ENCODE measurements around the gene KRTAP12-1. TPM values are rescaled to one million over a fixed set of nuclear protein-coding genes. Genes with fewer than 3 reads are reported as not detected.
"Not testable (repeated sequence)": the region's sequence is repeated elsewhere in the genome, so short reads cannot be mapped to it uniquely, and the experiment has no call there.

KRTAP12-1 gene
- total RNA-seq, 2 donors from 2014 or later, result not detected

DNA sequence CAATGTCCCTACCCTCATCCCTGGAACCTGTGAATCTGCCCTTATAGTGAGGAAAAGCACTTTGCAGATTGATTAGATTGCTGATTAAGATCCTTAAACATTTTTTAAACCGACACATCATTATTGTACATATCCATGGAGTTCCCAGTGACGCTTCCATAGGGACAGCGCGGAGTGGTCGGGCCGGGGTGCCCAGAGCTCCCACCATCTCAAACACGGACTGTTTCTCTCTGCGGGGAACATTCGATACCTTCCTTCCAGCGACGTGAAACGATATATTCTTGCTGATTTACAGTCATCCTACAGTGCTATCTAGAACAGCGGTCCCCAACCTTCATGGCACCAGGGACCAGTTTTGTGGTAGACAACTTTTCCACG, 19.0 kb upstream of the KRTAP12-1 start:
- no peak for DNase-seq
- ATAC-seq, result no peak
- intact Hi-C loops (cut with DNase I), result no loop called here

DNA sequence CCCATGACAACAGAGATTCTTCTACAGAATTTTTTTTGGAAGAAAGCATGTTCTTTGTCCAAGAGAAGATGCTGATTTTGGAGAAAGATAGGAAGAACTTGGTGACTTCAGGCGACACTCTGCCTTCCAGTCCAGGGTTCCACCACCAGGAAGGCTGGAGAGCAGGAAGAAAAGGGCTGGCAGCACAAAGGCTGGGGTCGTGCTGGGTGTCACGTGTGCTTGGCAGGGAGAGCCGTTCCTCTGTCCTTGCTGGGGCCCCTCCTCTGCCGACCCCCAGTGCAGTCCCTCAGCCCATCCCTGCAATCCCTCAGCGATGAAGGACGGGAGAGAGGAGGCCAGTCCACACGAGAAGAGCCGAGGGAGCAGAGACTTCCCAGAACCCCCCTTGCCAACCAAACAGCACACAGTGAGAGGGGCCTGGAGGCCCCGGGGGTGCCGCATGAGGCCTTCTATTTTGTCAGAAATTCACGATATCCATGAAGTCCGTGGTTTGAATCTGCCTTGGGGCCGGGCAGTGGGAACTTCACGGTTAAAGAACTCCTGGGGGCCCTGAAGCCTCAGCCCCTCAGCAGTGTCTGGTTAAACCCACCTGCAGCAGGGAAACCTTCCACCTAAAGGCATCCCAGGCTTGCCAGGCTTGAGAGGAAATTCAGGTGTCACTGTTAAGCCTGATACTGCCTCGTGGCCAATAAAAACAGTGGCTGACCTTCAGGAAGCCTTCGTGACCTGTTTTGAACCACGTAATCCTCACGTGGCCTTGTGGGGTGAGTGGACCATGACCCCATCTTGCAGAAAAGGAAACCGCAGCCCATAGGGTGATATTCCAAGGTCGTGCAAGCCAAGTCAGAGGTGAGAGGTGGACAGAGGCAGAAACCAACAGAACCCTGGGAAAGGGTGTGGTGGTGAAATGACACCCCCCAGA, 18.4 kb upstream of the KRTAP12-1 start:
- ATAC-seq (no peak), DNase-seq (no peak)

DNA sequence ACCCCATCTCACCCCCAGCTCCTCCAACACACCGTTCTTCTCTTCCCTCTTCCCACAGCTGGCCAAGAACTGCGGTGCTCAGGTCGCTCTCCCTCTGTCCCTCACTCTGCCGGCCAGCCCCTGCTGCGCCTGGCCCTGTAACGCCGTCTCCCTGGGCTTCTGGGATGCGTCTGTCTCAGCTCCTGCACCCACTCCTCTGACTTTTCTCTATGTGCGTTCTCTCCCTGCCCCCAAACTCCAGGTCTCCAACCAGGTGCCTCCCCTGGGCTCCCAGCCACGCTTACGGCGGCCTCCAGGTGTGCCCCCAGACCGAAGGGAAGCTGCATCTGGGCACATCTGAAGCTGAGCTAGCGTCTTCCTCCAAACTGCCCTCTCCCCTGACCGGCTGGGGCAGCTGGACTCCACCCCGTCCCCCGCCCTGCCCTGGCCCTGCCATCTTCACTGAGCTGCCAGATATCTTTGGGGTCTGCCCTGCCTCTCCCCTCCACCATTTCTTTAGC, 17.6 kb upstream of the KRTAP12-1 start:
- DNase-seq, result no peak
- intact Hi-C loops (cut with DNase I), result no loop called here
- no peak for ATAC-seq

More for the DNA sequence above, 18.4 kb upstream of the KRTAP12-1 start:
- intact Hi-C loops (cut with DNase I), result no loop called here

DNA sequence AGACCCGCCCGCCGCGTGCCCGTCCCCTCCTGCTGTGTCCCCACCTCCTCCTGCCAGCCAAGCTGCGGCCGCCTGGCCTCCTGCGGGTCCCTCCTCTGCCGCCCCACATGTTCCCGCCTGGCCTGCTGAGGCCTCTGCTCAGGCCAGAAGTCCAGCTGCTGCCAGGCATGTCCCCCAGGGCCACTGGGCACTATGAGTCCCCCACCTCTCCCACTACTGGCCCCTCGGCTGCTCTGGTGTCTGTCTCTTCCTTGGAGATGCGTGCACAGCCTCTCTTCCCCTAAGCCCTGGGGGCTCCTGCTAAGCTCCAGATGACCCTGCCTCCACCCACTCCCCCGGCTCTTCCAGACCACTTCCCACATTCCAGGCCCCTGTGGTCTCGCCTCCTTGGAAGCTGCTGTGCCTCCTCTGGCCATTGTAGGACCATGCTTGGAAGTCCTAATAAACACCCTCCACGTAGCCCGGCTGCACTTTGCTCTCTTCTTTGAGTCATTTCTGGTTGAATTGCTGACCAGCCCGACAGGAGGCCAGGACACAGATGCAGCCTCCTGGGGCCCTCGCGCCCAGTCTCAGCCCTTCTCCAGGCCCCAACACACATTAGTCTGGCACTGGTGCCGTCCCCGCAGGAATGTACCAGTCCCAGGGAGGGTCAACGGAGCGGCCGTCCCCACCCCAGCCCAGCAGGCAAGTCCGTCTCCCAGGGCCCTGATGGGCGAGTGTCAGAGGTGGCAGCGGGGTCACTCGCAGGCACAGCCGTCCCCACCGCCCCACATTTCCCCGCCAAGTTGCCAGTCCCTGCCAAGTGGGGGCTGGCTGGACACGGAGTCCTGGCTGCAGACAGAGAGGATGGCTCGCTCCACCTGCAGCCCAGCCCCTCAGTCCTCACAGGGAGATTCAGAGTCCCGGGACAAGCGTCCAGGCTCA, 16.1 kb upstream of the KRTAP12-1 start:
- DNase-seq (no peak), ATAC-seq (no peak)
- intact Hi-C loops (cut with DNase I), result no loop called here

DNA sequence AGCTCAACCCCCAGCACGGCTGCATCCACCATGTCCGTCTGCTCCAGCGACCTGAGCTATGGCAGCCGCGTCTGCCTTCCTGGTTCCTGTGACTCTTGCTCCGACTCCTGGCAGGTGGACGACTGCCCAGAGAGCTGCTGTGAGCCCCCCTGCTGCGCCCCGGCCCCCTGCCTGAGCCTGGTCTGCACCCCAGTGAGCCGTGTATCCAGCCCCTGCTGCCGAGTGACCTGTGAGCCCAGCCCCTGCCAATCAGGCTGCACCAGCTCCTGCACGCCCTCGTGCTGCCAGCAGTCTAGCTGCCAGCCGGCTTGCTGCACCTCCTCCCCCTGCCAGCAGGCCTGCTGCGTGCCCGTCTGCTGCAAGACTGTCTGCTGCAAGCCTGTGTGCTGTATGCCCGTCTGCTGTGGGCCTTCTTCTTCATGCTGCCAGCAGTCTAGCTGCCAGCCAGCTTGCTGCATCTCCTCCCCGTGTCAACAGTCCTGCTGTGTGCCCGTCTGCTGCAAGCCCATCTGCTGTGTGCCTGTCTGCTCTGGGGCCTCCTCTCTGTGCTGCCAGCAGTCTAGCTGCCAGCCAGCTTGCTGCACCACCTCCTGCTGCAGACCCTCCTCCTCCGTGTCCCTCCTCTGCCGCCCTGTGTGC, 15.3 kb upstream of the KRTAP12-1 start, which contains the start of gene KRTAP10-12:
Gene KRTAP10-12, plus strand, starts transcription at position 1 of the 639 bp plus-strand sequence. Its CDS starts 30 bp downstream, at position 31.
- DNase-seq; ATAC-seq; intact Hi-C loops (cut with DNase I): not testable (repeated sequence)

DNA sequence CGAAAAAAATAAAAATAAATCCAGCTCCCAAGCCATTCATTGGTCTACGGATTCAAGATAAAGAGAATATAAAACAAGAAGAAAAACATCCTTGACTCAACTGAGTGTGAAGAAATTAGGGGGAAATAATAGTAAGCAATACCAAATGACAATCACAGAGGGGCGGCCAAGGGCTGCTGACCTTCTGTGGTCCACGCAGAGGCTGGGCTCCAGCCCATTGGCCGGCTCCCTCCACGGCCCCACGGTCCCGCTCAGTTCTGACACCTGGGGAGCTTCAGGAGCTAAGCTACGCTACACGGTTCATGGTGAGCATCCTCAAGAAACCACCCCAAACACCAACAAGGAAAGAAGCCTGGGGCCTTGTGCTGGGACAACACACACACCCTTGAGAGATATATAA, 14.6 kb upstream of the KRTAP12-1 start:
- DNase-seq (no peak), ATAC-seq (no peak)
- intact Hi-C loops (cut with DNase I), result no loop called here

DNA sequence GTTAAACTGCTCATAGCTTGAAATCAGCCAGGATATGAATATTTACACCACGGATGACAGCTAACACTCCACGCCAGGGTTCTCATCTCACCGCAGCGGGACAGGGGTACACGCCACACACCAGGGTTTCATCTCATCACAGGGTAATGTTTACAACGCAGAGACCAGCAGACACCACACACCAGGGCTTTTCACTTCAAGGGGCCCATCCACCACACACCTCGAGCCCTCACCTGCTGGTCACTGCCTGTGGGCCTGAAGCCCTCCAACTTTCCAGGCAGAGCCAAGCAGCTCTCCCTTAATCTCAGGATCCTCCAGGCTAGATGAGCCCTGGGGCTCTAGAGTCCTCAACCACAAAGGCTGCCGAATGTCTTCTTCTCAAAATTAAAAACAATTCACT, 13.7 kb upstream of the KRTAP12-1 start:
- ATAC-seq (no peak), DNase-seq (no peak)
- intact Hi-C loops (cut with DNase I), result no loop called here

DNA sequence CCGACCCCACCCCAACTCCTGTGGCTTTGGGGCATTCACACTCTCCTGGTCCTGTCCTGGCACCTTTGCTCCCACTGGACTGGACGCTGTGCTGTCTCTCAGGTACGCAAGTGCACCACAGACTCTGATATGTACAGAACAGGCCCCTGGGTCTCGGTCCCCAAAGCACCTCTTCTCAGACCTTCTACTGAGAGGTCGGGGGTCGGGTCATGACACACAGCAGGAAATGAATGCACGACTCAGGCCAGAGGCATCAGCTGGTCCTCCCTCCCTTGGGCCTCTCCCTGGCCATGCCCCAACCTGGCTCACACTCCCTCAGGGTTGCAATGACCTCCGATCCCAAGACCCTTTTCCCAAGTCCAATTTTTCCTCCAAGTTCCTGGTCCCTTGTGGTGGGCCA, 13.2 kb upstream of the KRTAP12-1 start:
- ATAC-seq (no peak), DNase-seq (no peak)
- intact Hi-C loops (cut with DNase I), result no loop called here

DNA sequence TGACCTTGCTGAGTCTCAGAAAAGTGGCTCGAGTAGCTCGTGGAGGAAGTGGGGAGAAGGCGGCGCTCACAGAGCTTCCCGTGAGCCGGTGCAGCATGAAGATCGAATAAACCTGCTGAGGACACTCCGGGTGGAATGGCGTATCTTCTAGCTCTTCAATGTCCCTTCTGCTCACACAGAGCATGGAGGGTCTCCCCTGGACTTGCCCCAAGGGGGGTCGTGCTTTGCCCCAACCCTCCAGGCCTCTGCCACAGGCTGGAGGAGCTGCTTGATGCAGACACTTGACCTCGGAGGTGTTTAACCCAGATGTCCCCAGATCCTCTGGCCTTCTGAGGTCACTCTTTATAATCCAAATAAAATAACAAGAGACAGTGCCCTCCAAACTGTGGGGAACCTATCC, 12.8 kb upstream of the KRTAP12-1 start:
- no peak for ATAC-seq
- DNase-seq, result no peak
- intact Hi-C loops (cut with DNase I), result no loop called here

DNA sequence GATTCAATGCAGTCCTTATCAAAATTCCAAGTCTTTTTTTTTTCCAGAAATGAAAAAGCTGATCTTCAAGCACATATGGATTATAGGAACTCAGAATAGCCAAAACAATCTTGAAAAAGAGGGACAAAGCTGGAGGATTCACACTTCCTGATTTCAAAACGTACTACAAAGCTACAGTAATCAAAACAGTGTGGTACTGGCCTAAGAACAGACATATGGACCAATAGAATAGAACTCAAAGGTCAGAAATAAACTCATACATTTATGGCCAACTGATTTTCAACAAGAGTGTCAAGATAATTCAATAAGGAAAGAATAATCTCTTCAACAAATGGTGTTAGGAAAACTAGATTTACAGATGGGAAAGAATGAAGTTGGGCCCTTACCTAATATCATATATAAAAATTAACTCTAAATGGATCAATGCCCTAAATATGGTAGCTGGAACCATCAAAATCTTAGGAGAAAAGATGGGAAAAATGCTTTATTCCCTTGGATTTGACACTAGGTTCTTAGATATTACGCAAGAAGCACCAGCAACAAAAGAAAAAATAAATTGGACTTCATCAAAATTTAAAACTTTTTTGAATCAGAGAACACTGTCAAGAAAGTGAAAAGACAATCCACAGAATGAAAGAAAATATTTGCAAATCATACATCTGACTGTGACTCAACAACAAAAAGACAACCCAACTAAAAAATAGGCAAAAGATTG, 11.0 kb upstream of the KRTAP12-1 start:
- no peak for ATAC-seq
- no peak for DNase-seq
- intact Hi-C loops (cut with DNase I), result no loop called here

DNA sequence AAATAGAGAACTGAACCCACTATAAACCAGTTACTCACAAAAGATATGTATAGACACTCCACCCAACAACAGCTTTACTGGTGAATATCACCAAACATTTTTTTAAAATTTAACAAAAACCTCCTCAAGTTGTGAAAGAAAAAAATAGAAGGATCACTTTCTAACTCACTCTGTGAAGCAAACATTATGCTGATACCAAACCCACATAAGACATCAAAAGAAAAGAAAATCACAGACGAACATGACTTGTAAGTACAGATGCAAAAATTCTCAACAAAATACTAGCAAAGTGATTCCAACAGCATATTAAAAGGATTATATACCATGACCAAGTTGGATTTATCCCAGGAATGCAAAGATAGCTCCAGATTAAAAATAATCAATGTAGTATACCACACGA, 9.7 kb upstream of the KRTAP12-1 start:
- intact Hi-C loops (cut with DNase I), result no loop called here
- DNase-seq (no peak), ATAC-seq (no peak)

DNA sequence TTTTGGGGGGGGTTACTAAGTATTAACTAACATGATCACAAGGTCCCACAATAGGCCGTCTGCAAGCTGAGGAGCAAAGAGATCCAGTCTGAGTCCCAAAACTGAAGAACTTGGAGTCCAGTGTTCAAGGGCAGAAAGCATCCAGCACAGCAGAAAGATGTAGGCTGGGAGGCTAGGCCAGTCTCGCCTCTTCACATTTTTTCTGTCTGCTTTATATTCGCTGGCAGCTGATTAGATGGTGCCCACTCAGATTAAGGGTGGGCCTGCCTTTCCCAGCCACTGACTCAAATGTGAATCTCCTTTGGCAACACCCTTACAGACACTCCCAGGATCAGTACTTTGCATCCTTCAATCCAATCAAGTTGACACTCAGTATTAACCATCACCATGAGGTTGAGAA, 7.8 kb upstream of the KRTAP12-1 start:
- intact Hi-C loops (cut with DNase I); DNase-seq; ATAC-seq: not testable (repeated sequence)

DNA sequence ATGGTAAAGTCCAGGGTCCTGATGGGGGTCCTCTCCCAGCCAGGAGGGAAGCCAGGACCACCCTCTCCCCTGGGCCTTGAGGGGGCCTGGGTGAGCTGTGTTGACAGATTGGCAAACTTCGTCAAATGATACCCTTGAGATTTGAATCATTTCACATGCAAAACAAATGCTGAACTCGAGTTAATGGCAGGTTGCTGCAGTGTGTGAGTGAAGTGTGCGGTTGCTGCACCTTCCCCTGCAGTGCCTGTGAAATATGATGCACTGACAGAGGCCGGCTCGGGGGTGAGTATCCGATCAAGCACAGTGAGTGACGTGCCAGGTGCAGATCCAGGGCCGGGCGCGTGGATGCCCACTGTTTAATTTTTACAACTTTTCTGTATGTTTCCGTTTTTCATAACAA, 5.7 kb upstream of the KRTAP12-1 start:
- DNase-seq (no peak), ATAC-seq (no peak)
- intact Hi-C loops (cut with DNase I), result no loop called here

DNA sequence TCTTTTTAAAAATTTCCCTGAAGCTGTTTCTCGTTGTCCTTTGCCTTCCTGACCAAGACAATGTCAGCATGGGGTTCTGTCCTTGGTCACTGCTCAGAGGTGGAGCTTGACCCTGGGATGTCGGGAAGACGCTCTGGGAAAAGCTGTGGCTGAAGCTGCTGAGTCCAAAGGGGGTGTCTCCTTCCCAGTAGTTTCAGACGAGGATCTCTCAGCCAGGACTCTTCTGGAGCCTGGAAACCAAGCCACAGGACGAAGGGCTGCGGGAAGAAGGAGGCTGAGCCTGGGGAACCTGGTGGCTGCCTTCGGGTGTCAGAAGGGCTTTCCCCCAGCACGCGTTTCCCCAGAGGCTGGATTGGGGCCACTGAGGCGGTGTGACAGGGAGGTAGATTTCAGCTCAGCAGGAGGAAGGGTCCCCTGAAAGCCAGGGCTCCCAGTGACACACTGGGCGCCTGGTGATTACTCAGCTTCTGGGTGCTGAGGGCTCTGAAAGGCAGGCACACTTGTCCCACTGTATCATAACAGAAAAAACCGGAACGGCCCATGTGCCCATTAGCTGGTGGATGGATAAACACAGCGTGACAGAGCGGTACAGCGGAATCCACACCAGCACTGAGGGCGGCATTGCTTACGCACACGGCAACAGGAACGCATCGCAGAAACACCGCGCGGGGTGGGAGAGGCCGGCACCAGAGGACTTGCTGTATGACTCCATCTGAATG, 5.0 kb upstream of the KRTAP12-1 start:
- intact Hi-C loops (cut with DNase I), result no loop called here
- no peak for ATAC-seq
- no peak for DNase-seq

DNA sequence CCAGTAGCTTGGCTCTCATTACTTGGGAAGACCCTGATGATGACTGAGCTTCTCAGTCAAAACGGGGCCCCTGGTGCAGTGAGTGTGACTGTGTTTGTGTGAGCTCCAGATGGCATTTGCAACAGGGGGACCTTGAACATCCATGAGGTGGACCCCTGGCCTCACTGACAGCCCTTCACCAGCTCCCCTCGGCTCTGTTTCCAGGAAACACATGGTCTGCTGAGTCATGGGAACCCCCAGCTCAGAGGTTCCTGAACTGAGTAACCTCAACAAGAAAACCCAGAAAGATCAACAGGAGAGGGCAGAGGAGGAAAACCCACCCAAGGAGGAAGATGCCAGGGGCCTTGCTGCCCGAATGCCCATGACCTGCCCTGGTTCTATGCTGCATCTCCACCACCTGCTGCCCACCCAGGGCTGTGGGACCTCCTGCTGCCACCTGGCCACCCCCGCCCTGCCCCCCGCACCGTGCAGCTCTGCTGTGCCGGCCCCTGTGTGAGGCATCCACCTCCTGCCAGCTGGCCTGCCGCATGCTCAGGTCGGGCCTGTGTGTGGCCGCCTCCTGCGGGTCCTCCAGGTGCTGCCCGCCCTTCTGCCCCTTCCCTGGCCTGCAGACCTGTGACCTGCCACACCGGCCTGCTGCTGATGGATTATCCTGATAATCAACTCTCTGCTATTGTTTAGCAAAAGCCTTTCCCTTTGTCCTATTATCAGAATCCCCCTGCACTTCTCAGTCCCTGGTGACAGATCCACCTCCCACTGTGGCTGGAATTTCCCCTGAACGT, 4.2 kb upstream of the KRTAP12-1 start:
- DNase-seq (no peak), ATAC-seq (no peak)
- intact Hi-C loops (cut with DNase I), result no loop called here

DNA sequence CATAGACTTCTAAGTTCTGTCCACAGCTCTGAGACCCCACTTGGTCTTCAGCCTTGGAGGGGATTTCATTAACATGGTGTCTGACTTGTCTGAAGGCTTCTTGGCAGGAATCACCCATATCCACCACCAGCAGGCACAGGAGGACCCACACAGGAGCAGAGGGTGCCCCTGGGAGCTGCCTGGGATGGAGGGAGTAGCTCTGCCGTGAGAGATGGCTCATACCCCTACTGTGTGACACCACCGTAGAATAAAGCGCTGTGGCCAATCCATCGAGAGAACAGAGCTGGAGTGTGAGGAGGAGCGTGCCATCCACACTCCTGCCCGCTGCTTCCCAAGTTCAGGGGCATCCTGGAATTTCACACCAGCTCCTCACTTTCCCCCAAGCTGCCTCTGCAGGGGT, 3.1 kb upstream of the KRTAP12-1 start:
- ATAC-seq; intact Hi-C loops (cut with DNase I); DNase-seq: not testable (repeated sequence)

DNA sequence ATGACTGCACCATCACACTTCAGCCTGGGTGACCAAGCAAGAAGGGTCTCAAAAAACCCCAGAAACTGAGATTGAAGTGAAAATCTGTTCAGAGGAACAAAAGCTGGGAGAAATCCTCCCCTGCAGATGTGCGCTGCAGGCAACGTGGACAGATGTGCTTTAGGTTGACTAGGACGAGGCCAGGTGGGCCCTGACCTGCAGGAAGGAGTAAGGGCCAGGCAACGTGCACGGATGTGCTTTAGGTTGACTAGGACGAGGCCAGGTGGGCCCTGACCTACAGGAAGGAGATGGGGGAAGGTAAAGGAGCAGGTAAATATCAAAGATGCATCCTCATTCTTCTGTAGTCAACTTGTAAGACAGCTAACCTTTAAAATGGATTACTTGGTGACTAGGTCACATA, 2.5 kb upstream of the KRTAP12-1 start:
- DNase-seq (no peak), ATAC-seq (no peak)
- intact Hi-C loops (cut with DNase I), result no loop called here

All from left cardiac atrium (tissue), 4 donors.